Liver (tissue), 9 donors: Measurements from ENCODE around the gene COA1. TPM values are rescaled to one million over a fixed set of nuclear protein-coding genes. Genes with fewer than 3 reads are reported as not detected.

Experiments
- DNase-seq: peaks from one replicate; pipeline ENCODE4 v3.0.0-alpha.2; 2017; ENCODE audit warnings: low spot score
- H3K27ac ChIP-seq, 2 donors: one replicate each; pipeline ENCODE4 v1.7.0; 2013; ENCODE audit warnings: inconsistent platforms in 2 of 2, low read length in 2 of 2, control low read depth in 1 of 2, low read depth in 1 of 2, mild to moderate bottlenecking in 1 of 2
- H3K27me3 ChIP-seq, 4 donors: one replicate each; pipeline versions ENCODE4 v1.6.1 to v1.7.0; 2013; ENCODE audit warnings: low read length in 3 of 4, inconsistent platforms in 1 of 4, mild to moderate bottlenecking in 1 of 4, moderate library complexity in 1 of 4; ENCODE audit not compliant: control insufficient read depth in 4 of 4, insufficient read depth in 4 of 4
- H3K36me3 ChIP-seq, 4 donors: one replicate each; pipeline versions ENCODE4 v1.6.1 to v1.7.0; 2013; ENCODE audit warnings: low read length in 3 of 4, mild to moderate bottlenecking in 3 of 4, low read depth in 1 of 4, moderate library complexity in 1 of 4; ENCODE audit not compliant: control insufficient read depth in 4 of 4, insufficient read depth in 3 of 4
- H3K4me1 ChIP-seq, 4 donors: one replicate each; pipeline versions ENCODE4 v1.6.1 to v1.7.0; 2013; ENCODE audit warnings: low read length in 3 of 4, mild to moderate bottlenecking in 3 of 4, moderate library complexity in 1 of 4; ENCODE audit not compliant: control insufficient read depth in 4 of 4, insufficient read depth in 4 of 4
- H3K4me3 ChIP-seq, 3 donors: one replicate each; pipeline versions ENCODE4 v1.6.1 to v1.7.0; 2013; ENCODE audit warnings: low read length in 3 of 3, control low read depth in 1 of 3, low read depth in 1 of 3, mild to moderate bottlenecking in 1 of 3
- H3K9ac ChIP-seq, 2 donors: one replicate each; pipeline ENCODE4 v1.7.0; 2013; ENCODE audit warnings: low read length in 2 of 2, mild to moderate bottlenecking in 2 of 2, moderate library complexity in 2 of 2, control low read depth in 1 of 2, low read depth in 1 of 2
- H3K9me3 ChIP-seq, 4 donors: one replicate each; pipeline versions ENCODE4 v1.6.1 to v1.7.0; 2013; ENCODE audit warnings: low read length in 3 of 4; ENCODE audit not compliant: control insufficient read depth in 4 of 4
- EGR1 ChIP-seq, 2 donors: IDR thresholded peaks; 2 replicates each; pipeline ENCODE4 v1.6.1; 2016 to 2018; ENCODE audit warnings: antibody characterized with exemption in 2 of 2, low read depth in 2 of 2
- NR2F2 ChIP-seq: IDR thresholded peaks from 2 replicates; pipeline ENCODE4 v1.6.1; 2016; ENCODE audit warnings: antibody characterized with exemption
- SP1 ChIP-seq: IDR thresholded peaks from 2 replicates; pipeline ENCODE4 v1.6.1; 2018; ENCODE audit warnings: antibody characterized with exemption, mild to moderate bottlenecking
- WGBS: extraction: QIAGEN DNeasy Blood & Tissue Kit; methylation state at CpG from one replicate; pipeline ENCODE4 v1.1.7; 2013; 5-methylcytosine and 5-hydroxymethylcytosine counted together
- polyA plus RNA-seq, 2 donors: library from polyadenylated mRNA; stranded (reverse) in 1 of 2; unstranded in 1 of 2; fragments of 200-250 nt in 1 of 2; fragments of >200 nt in 1 of 2; fragmentation: Nextera tagmentation in 1 of 2; extraction: Ambion mirVana in 1 of 2; gene quantifications; one replicate each; pipeline versions ENCODE4 v1.2.1 to v1.2.3, GENCODE V29; 2013 to 2015
- total RNA-seq, 2 donors: library from RNA; depleted of rRNA; stranded (reverse); fragments of >200 nt; gene quantifications; one replicate each; pipeline ENCODE4 v1.2.3, GENCODE V29; 2014
- TF ChIP-seq, protein P1 (sequence below): IDR thresholded peaks from 2 replicates; pipeline ENCODE4 v1.6.1; 2016; ENCODE audit warnings: antibody characterized with exemption, mild to moderate bottlenecking
- TF ChIP-seq, protein P2 (sequence below): fragments of 150-350 bp; IDR thresholded peaks from 2 replicates; pipeline ENCODE4 v1.5.1; 2017; ENCODE audit warnings: improper control_type of control experiment, low read depth, low read length; ENCODE audit not compliant: missing input control
- TF ChIP-seq, protein P3 (sequence below): IDR thresholded peaks from 2 replicates; pipeline ENCODE4 v1.6.1; 2016; ENCODE audit warnings: antibody characterized with exemption
- donor health status: healthy.
- donor health status: healthy.
- donor health status: healthy.
- donor health status: healthy.
- donor health status: healthy.

COA1 gene
- total and polyA plus RNA-seq, 4 donors, result 16.6 to 37.8 (median 29.4) TPM

DNA sequence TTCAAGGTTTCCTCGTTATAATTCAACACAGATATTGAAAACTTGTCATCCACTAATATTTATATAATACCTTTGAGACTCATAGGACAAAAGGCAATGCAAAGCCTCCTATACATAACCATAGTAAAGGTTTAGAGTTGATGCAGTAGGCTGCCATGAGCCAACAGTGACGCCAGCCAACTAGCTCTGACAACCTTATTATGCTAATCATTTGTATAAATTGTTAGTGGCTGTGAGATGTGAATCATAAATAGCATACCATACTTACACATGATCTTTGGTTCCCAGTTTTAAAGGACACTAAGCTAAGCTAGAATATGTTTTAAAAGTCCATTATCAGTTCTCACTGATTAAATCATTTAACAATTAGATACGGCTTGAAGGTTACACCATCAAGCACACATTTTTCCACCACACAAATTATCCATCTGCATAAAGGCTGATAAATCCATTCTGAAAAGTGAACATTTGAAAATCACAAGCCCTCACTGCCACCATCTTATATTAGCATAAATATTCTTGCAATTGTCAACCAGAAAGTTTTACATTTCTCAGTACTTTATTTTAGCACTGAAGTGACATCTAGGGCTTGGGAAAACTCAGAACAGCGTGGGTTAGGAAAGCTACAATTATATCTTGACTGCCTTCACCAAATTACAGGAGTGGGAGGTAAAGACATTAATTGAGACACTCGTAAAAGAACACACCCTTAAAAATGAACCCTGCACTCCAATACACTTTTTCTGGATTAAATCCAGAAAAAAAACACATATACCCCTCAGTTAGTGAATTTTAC lies 30.7 kb downstream of the COA1 start:
- no peak for DNase-seq
- Histone ChIP-seq H3K4me3 (no peak overlapping the region), H3K36me3 (no peaks in the 10 kb centered on the region), H3K27ac (no peak overlapping the region), H3K4me1 (peaks cover 1 to 12% (median 6%) of the 10 kb centered on the region in 4 donors), H3K27me3 (no peaks in the 10 kb centered on the region), H3K9me3 (no peaks in the 10 kb centered on the region), H3K9ac (no peak overlapping the region)
- 79% methylated on average over 5 of the region's 5 CpGs for WGBS
- no peak for TF ChIP-seq SP1
- TF ChIP-seq, protein P1, sequence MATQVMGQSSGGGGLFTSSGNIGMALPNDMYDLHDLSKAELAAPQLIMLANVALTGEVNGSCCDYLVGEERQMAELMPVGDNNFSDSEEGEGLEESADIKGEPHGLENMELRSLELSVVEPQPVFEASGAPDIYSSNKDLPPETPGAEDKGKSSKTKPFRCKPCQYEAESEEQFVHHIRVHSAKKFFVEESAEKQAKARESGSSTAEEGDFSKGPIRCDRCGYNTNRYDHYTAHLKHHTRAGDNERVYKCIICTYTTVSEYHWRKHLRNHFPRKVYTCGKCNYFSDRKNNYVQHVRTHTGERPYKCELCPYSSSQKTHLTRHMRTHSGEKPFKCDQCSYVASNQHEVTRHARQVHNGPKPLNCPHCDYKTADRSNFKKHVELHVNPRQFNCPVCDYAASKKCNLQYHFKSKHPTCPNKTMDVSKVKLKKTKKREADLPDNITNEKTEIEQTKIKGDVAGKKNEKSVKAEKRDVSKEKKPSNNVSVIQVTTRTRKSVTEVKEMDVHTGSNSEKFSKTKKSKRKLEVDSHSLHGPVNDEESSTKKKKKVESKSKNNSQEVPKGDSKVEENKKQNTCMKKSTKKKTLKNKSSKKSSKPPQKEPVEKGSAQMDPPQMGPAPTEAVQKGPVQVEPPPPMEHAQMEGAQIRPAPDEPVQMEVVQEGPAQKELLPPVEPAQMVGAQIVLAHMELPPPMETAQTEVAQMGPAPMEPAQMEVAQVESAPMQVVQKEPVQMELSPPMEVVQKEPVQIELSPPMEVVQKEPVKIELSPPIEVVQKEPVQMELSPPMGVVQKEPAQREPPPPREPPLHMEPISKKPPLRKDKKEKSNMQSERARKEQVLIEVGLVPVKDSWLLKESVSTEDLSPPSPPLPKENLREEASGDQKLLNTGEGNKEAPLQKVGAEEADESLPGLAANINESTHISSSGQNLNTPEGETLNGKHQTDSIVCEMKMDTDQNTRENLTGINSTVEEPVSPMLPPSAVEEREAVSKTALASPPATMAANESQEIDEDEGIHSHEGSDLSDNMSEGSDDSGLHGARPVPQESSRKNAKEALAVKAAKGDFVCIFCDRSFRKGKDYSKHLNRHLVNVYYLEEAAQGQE, result no peak
- no peak for TF ChIP-seq EGR1 (IDR thresholded peaks at IDR 0.05; ENCODE audit: low read depth in 2 of 2)
- TF ChIP-seq, protein P2, sequence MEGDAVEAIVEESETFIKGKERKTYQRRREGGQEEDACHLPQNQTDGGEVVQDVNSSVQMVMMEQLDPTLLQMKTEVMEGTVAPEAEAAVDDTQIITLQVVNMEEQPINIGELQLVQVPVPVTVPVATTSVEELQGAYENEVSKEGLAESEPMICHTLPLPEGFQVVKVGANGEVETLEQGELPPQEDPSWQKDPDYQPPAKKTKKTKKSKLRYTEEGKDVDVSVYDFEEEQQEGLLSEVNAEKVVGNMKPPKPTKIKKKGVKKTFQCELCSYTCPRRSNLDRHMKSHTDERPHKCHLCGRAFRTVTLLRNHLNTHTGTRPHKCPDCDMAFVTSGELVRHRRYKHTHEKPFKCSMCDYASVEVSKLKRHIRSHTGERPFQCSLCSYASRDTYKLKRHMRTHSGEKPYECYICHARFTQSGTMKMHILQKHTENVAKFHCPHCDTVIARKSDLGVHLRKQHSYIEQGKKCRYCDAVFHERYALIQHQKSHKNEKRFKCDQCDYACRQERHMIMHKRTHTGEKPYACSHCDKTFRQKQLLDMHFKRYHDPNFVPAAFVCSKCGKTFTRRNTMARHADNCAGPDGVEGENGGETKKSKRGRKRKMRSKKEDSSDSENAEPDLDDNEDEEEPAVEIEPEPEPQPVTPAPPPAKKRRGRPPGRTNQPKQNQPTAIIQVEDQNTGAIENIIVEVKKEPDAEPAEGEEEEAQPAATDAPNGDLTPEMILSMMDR, result no peak
- TF ChIP-seq NR2F2, result no peak

DNA sequence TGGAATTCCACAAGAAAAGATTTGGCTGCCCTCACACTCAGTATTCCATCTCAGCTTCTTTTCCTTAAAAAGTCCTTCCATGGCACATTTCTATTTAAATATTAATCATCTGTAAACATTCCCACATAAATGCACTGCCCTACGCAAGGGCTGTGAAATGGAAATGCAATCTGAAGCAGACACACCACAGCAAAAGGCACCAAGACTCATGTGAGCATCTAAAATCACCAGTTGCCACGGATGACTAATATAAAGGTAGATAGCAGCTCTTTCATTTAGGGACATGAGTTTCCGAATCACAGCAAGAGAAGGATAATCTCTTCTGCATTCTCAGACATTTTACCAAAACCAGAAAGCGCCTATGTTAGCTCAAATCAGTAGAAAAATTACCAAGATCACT lies 31.6 kb downstream of the COA1 start:
- H3K36me3 ChIP-seq, result no peaks in the 10 kb centered on the region
- H3K27me3 ChIP-seq, result no peaks in the 10 kb centered on the region
- H3K27ac ChIP-seq, result no peak overlapping the region
- WGBS, result 91% methylated on average over 4 of the region's 4 CpGs
- H3K4me1 ChIP-seq, result peaks cover 3 to 12% (median 6%) of the 10 kb centered on the region in 4 donors
- no peak overlapping the region for H3K9ac ChIP-seq
- DNase-seq, result no peak
- TF ChIP-seq, protein P1, result no peak
- TF ChIP-seq, protein P3, sequence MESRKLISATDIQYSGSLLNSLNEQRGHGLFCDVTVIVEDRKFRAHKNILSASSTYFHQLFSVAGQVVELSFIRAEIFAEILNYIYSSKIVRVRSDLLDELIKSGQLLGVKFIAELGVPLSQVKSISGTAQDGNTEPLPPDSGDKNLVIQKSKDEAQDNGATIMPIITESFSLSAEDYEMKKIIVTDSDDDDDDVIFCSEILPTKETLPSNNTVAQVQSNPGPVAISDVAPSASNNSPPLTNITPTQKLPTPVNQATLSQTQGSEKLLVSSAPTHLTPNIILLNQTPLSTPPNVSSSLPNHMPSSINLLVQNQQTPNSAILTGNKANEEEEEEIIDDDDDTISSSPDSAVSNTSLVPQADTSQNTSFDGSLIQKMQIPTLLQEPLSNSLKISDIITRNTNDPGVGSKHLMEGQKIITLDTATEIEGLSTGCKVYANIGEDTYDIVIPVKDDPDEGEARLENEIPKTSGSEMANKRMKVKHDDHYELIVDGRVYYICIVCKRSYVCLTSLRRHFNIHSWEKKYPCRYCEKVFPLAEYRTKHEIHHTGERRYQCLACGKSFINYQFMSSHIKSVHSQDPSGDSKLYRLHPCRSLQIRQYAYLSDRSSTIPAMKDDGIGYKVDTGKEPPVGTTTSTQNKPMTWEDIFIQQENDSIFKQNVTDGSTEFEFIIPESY, result no peak
- H3K9me3 ChIP-seq, result no peaks in the 10 kb centered on the region
- no peak overlapping the region for H3K4me3 ChIP-seq
